Stimulated activated CD8-positive, alpha-beta memory T cell treated with anti-CD3 and anti-CD28 coated beads, Interleukin-4, amount 100 ng/mL, for 24 hours (primary cell): ENCODE results near the gene CCNH.

ENCODE experiments used
- DNase-seq: peaks from one replicate; pipeline ENCODE4 v3.0.0-alpha.2; 2020; ENCODE audit warnings: low read depth

CCNH gene

DNA sequence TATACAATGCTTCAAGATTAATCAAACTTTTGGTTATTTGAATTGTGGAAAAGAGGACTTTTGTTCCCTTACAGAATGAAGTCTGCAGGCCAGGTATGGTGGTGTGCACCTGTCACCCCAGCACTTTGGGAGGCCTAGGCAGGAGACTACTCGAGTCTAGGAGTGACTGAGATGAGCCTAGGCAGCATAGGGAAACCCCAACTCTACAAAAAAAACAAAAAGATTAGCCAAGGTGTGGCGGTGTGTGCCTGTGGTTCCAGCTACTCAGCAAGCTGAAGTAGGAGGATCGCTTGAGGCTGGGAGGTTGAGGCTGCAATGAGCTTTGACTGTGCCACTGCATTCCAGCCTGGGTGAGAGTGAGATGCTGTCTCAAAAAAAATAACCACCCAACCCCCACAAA lies 9.3 kb downstream of the CCNH start:
- DNase-seq: no peak

DNA sequence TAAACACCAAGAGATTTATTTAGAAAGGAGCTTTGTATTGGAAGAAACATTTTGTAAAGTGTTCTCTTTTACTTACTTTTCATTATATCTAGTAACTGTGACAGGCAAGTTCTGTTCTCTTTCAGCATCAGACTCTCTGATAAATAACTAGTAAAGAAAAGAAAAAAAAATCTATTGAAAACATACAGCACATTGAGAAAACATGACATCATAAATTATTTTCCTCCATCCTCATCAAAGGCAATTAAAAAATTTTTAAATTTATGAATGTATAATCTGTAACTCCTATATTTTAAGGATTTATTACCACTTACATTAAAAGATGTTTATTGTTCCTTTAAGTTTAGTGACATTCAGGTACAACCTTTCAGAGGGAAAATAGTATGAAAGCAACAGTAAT lies 11.1 kb downstream of the CCNH start:
- DNase-seq: no peak

- no peak for DNase-seq
Observed at GRCh38 chr5:87400305-87400899, 12.3 kb downstream of the CCNH start.

- no peak for DNase-seq
Observed at GRCh38 chr5:87399720-87400119, 13.0 kb downstream of the CCNH start.

DNA sequence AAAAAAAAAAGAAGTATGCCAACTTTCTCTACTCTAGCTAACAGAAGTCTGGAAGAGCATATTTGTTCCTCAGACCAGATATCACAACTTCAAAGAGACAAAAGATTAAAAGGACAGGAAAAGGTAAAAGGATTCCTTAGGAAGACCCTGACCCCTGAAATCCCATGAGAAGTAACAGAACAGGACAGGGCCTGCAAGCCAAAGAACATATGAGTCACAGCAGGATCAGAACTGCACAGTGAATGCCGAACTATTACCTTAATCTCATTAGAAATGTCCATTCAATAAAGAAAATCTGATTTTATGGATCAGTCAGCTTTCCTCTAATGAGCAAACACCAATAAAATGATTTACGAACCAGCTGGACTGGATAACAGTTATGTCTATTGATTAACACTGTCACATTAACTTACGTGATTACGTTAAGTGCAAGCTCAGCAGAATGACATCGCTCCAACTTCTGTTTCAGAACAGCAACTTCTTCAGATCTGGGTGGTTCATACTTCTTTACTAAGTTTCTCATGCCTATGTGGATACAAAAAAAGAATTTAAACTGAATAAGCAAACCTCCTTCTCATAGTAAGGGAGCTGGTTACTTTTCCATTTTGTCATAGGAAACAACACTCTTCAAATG lies 13.6 kb downstream of the CCNH start:
- no peak for DNase-seq

DNA sequence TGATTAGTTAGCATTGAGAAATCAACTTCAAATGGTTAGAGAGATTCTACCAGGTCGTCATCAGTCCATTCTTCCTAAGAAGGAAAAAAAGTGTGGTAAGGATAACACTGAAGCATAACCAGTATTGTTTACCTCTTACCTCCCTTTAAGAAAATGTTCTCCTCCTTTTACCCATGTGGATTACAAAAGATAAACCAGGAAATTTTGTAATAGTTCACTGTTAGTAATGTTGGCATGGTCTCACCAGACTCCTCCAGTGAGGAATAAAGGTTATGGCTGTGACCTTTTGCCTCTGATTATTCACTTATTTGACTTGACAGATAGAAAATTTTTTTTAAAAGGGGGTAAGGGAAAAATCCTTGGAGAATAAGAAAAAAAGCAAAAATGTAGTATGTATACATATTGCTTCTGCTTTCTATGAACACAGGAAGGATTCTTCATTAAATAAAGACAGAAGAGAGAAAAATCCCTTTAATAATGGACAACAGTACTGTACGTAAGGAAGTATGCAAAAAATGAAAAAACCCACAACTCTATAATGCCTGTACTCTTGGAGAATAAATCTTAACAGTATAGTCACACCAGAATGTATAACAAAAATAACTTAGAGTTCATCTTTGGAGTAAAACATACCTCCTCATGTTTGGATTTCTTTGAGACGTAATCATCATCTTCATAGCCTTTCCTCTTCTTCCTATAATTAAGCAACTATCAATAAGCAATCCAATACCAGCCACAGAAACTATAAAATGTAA lies 18.1 kb downstream of the CCNH start:
- no peak for DNase-seq

GRCh38 chr5:87393331-87393730 lies 19.4 kb downstream of the CCNH start:
- DNase-seq: no peak

DNA sequence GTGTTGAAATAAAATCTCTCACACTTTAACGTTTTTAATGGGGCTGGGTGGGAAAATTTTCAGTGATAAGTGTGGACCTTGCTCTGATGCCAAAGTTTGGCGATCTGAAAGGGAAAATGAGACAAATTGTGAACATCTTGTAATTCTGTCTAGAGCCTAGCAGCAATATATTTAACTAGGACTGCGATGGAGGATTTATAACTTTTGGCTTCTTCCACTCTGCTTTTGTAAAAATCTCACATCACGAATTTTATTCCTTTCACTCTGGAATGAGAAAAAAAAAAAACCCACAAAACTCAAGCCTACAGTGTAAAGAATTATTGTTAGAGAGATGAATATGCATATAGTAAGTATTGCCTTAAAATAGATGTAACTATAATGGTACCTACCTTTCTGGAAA lies 19.9 kb downstream of the CCNH start:
- no peak for DNase-seq

- DNase-seq: no peak
Observed at GRCh38 chr5:87392170-87392569, 20.6 kb downstream of the CCNH start.

GRCh38 chr5:87390576-87391199 lies 22.0 kb downstream of the CCNH start:
- no peak for DNase-seq

GRCh38 chr5:87390075-87390474 lies 22.7 kb downstream of the CCNH start:
- no peak for DNase-seq

GRCh38 chr5:87389296-87390034 lies 23.3 kb downstream of the CCNH start:
- no peak for DNase-seq

GRCh38 chr5:87388129-87388528 lies 24.6 kb downstream of the CCNH start:
- no peak for DNase-seq

- no peak for DNase-seq
Observed at GRCh38 chr5:87385802-87386201, 26.9 kb downstream of the CCNH start.

- no peak for DNase-seq
Observed at GRCh38 chr5:87383216-87383615, 29.5 kb downstream of the CCNH start.

- DNase-seq: no peak
Observed at GRCh38 chr5:87382224-87382623, 30.5 kb downstream of the CCNH start.

- no peak for DNase-seq
Observed at GRCh38 chr5:87372705-87373104, 40.0 kb downstream of the CCNH start.

GRCh38 chr5:87369431-87369830 lies 43.3 kb downstream of the CCNH start:
- DNase-seq: no peak

- no peak for DNase-seq
Observed at GRCh38 chr5:87368601-87369000, 44.1 kb downstream of the CCNH start.

DNA sequence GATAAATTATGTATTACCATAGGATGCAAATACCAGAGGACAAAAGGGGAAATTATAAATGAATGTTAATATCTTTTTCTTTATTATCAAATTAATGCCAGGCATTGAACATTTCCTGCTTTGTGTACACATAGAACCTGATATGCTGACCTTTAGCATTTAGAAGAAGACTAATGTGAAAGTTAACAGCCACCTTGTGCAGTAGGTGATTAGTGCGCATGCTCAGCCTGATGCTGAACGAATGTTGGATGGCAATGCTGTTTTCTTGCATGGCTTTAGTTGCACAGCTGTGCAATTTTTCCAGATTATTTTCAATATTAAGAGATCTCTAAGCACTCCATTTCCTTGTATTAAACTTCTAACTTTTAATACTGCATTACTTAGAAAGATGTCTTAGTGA lies 45.5 kb downstream of the CCNH start:
- no peak for DNase-seq

DNA sequence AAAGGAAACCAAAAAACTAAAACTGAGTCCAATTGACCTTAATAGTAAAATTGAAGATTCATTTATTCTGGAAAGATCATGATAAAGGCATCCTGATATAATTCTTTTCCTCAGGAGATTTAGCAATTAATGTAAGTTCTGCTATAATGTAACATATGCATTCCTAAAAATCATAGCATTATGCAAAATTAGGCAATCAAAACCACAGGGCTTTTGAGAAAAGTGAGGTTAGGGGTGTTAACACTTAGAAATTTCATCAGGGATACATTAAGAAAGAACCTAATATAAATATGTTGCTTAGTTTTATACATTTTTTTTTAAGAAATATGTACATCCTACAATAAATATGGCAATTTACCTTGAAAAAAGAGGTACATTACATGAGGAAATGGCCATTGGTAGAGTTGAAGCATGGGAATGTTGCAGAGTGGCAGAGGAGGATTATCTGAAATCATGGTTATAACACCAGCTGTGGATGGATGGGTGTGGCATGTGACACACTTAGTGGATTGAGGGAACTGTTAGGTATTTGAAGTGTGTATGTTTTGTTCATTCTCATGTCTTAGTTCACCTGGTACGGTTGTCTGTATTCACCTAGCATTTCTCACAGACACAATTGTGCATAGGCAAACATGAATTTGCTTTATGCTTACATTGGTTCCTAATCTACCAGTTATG lies 51.1 kb downstream of the CCNH start:
- DNase-seq: no peak

DNA sequence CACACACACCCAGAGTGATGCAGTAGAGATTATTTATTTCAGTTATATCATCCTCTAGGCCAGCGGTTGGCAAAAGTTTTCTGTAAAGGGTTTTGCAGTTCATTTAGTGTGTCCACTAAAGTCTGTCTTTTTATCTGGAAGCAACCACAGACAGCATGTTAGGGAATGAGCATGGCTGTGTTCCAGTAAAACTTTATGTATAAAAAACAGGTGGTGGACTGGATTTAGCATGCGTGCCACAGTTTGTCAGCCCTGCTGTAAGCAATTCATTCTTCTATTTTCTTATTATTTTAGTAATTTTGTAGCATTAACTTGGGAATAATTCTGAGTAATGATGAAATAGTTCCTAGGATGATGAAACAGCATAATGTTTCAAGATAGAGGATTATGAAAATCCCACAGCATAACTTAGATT lies 51.7 kb downstream of the CCNH start:
- no peak for DNase-seq
